HFFc6 (cell line): ENCODE measurements around the gene RGS3. TPM values are rescaled to one million over a fixed set of nuclear protein-coding genes. Genes with fewer than 3 reads are reported as not detected.

Source experiments
- DNase-seq: peaks from one replicate; pipeline ENCODE4 v3.0.0-alpha.2; 2018
- H3K27ac Mint-ChIP-seq: 2 replicates; pipeline ENCODE4 v1.8.0; 2020; ENCODE audit warnings: mild to moderate bottlenecking, mixed read lengths
- H3K27me3 Mint-ChIP-seq: 2 replicates; pipeline ENCODE4 v1.8.0; 2021; ENCODE audit warnings: mild to moderate bottlenecking, moderate library complexity, mixed read lengths; ENCODE audit not compliant: insufficient read depth
- H3K36me3 Mint-ChIP-seq: 2 replicates; pipeline ENCODE4 v1.8.0; 2021; ENCODE audit warnings: low read depth, mixed read lengths
- H3K4me1 Mint-ChIP-seq: 2 replicates; pipeline ENCODE4 v1.8.0; 2020; ENCODE audit warnings: low read depth, mixed read lengths
- H3K4me3 Mint-ChIP-seq: 2 replicates; pipeline ENCODE4 v1.8.0; 2020; ENCODE audit warnings: mild to moderate bottlenecking, moderate library complexity, mixed read lengths
- H3K9me3 Mint-ChIP-seq: 2 replicates; pipeline ENCODE4 v1.8.0; 2020; ENCODE audit warnings: mild to moderate bottlenecking, mixed read lengths
- total RNA-seq, 6 experiments: library from RNA; stranded (reverse); fragmentation: NEBNext Ultra II Directional; extraction: Animal tissue kit (Norgen Biotek cat#: 25700); gene quantifications; 2 replicates in 1 of 6; 3 replicates in 5 of 6; pipeline ENCODE4 v1.2.3, GENCODE V29; 2021
- TF ChIP-seq, protein P1 (sequence below): fragments of 200-600 bp; sonication (generic); IDR thresholded peaks from 2 replicates; pipeline ENCODE4 v1.5.0; 2021; ENCODE audit warnings: antibody characterized with exemption, mild to moderate bottlenecking

RGS3 gene
- total RNA-seq, 6 experiments from 2014 or later = 49.7 to 57.0 (median 52.5) TPM

DNA sequence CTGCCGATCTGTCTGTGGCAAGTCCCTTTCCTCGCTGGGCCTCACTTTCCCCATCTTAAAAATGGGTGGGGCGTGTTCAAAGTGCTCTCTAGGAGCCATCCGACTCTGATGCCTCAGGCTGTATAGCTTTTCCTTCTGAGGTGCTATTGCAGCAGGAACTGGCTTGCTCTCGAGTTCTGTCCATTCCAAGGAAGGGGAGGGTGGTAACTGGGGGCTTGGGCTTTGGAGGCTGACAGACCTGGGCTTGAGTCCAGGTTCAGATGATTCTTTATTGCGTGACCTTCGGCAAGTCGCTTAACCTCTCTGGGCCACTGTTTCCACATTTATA is 139.5 kb downstream of the RGS3 start:
- H3K27ac Mint-ChIP-seq = peak overlapping the region; percentile 93
- peaks cover 61% of the 10 kb centered on the region for H3K4me1 Mint-ChIP-seq
- H3K36me3 Mint-ChIP-seq = 0 out of 2 replicates have a peak, but pooled peaks cover under 1% of the 10 kb centered on the region
- no peak overlapping the region for H3K4me3 Mint-ChIP-seq
- DNase-seq = no peak
- TF ChIP-seq, protein P1, sequence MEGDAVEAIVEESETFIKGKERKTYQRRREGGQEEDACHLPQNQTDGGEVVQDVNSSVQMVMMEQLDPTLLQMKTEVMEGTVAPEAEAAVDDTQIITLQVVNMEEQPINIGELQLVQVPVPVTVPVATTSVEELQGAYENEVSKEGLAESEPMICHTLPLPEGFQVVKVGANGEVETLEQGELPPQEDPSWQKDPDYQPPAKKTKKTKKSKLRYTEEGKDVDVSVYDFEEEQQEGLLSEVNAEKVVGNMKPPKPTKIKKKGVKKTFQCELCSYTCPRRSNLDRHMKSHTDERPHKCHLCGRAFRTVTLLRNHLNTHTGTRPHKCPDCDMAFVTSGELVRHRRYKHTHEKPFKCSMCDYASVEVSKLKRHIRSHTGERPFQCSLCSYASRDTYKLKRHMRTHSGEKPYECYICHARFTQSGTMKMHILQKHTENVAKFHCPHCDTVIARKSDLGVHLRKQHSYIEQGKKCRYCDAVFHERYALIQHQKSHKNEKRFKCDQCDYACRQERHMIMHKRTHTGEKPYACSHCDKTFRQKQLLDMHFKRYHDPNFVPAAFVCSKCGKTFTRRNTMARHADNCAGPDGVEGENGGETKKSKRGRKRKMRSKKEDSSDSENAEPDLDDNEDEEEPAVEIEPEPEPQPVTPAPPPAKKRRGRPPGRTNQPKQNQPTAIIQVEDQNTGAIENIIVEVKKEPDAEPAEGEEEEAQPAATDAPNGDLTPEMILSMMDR = no peak
- peaks cover 2% of the 10 kb centered on the region; the same call in 1 of the 2 replicates for H3K27me3 Mint-ChIP-seq
- no peaks in the 10 kb centered on the region for H3K9me3 Mint-ChIP-seq

DNA sequence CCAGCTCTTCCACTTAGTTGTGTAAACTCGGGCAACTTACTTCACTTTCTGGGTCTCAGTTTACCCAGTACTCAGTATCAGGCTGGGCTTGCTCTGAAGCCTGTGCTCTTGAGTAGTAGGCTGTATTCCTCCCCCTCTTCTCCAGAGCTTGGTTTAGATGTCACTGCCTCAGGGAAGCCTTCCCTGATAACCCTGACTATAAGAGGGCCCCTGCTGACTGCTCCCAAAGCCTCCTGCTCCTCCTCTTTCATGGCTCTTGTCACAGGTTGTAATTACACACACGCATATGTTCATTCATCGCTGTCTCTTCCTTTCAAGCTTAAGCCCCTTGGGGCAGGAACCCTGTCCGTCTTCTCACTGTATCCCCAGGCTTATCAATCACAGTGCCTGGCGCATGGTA is 140.2 kb downstream of the RGS3 start:
- no peaks in the 10 kb centered on the region for H3K36me3 Mint-ChIP-seq
- H3K27me3 Mint-ChIP-seq = peaks cover 2% of the 10 kb centered on the region; the same call in 1 of the 2 replicates
- H3K27ac Mint-ChIP-seq = peak overlapping the region; percentile 93; the same call in 1 of the 2 replicates

DNA sequence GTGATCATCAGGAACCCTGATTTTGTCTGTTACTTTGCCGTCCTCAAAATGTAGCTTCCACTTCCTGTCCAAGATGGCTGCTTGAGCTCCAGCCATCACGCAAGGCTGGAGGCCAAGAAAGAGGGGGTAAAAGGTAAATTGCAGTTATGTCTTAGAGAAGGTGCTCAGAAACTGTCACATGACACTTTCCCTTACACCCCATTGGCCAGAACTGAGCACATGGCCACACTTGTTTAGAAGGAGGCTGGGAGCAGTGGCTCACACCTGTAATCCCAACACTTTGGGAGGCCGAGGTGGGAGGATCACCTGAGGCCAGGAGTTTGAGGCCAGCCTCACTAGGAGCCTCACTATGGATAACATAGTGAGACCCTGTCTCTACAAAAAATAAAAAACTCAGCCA is 140.9 kb downstream of the RGS3 start:
- Mint-ChIP-seq H3K36me3 (no peaks in the 10 kb centered on the region), H3K4me3 (no peak overlapping the region), H3K4me1 (peaks cover 50% of the 10 kb centered on the region), H3K27me3 (peaks cover 2% of the 10 kb centered on the region; the same call in 1 of the 2 replicates), H3K27ac (no peak overlapping the region), H3K9me3 (no peaks in the 10 kb centered on the region)
- TF ChIP-seq, protein P1 = no peak
- DNase-seq = no peak

More for the DNA sequence above, 140.2 kb downstream of the RGS3 start:
- H3K4me3 Mint-ChIP-seq = no peak overlapping the region
- H3K4me1 Mint-ChIP-seq = peaks cover 54% of the 10 kb centered on the region
- no peaks in the 10 kb centered on the region for H3K9me3 Mint-ChIP-seq
- TF ChIP-seq, protein P1 = no peak
- DNase-seq = no peak

DNA sequence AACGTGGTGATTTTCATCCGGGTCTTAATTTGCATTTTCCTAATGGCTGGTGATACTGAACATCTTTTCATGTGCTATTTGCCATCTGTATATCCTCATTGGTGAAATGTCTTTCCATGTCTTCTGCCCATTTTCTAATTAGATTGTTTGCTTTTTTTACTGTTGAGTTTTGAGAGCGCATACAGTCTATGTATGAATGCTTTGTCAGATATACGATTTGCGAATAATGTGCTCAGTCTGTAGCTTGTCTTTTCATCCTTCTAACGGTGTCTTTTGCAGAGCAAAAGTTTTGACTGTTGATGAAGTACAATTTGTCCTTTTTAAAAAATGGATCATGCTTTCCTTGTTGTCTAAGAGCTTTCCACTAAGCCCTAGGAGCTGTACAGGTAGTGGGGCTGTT is 143.0 kb downstream of the RGS3 start:
- no peaks in the 10 kb centered on the region for H3K9me3 Mint-ChIP-seq
- no peak for DNase-seq
- H3K4me1 Mint-ChIP-seq = peaks cover 33% of the 10 kb centered on the region
- no peak overlapping the region for H3K4me3 Mint-ChIP-seq
- TF ChIP-seq, protein P1 = no peak
- no peaks in the 10 kb centered on the region for H3K36me3 Mint-ChIP-seq
- no peak overlapping the region for H3K27ac Mint-ChIP-seq
- H3K27me3 Mint-ChIP-seq = no peaks in the 10 kb centered on the region; the same call in 1 of the 2 replicates

DNA sequence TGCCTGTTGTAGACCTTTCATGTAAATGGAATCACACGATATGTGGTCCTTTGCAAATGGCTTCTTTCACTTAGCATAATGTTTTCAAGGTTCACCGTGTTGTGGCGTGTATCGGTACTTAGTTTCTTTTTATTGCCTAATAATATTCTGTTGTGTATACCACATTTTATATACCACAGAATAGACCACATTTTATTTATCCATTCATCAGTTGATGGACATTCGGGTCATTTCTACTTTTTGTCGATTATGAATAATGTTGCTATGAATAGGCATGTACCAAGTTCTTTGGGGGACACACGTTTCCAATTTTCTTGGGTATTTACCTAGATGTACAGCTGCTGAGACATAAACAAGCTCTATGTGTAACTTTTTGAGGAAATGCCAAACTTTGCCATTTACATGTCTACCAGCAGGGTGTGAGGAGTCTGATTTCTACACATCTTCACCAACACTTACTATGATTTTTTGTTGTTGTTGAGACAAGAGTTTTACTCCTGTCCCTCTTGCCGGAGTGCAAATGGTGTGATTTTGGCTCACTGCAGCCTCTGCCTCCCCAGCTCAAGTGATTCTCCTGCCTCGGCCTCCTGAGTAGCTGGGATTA is 144.7 kb downstream of the RGS3 start:
- Mint-ChIP-seq H3K36me3 (no peaks in the 10 kb centered on the region), H3K9me3 (no peaks in the 10 kb centered on the region), H3K4me1 (peaks cover 17% of the 10 kb centered on the region), H3K4me3 (no peak overlapping the region), H3K27me3 (no peaks in the 10 kb centered on the region), H3K27ac (no peak overlapping the region)
- TF ChIP-seq, protein P1 = no peak
- DNase-seq = no peak
